Measurements from ENCODE around the gene ATCAY. TPM values are rescaled to one million over a fixed set of nuclear protein-coding genes. Genes with fewer than 3 reads are reported as not detected.

The ATCAY gene
- total RNA-seq, 1 experiment from 2014 or later = 0.26 TPM

DNA sequence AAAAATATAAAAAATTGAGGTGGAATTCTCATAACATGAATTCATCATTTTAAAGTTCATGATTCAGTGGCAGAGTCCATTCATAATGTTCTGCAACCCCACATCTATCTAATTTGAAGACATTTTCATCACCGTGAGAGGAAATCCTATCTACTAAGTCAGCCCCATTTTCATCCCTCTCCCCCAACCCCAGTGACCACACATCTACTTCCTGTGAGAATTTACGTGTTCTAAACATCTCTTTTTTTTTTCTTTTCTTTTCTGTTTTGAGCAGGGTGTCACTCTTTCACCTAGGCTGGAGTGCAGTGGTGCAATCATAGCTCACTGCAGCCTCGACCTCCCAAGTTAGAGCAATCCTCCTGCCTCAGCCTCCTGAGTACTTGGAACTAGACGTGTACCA, 17.5 kb downstream of the ATCAY start:
- Histone ChIP-seq H3K27ac (no peak overlapping the region), H3K4me3 (no peak overlapping the region), H3K4me1 (replicated peaks) (no peaks in the 10 kb centered on the region), H3K36me3 (no peaks in the 10 kb centered on the region), H3K9me3 (replicated peaks) (peaks cover 5% of the 10 kb centered on the region; the same call in 1 of the 2 replicates), H3K27me3 (replicated peaks) (peaks cover 9% of the 10 kb centered on the region; the same call in 1 of the 2 replicates)
- DNase-seq (ENCODE audit: low read depth in 1 of 2, low spot score in 2 of 2) = no peak

DNA sequence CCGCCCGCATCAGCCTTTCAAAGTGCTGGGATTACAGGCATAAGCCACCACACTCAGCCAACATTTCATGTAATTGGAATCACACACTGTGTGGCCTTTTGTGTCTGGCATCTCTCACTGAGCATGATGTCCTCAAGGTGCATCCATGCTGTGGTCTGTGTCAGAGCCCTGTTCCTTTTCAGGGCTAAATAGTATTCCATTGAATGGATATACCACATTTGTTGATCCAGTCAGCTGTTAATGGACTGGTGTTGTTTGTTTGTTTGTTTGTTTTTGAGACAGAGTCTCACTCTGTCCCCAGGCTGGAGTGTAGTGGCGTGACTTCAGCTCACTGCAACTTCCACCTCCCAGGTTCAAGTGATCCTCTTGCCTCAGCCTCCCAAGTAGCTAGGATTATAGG, 17.9 kb downstream of the ATCAY start:
- Histone ChIP-seq H3K4me1 (replicated peaks) (no peaks in the 10 kb centered on the region), H3K9me3 (replicated peaks) (peaks cover 5% of the 10 kb centered on the region; the same call in 1 of the 2 replicates), H3K27ac (no peak overlapping the region), H3K27me3 (replicated peaks) (peaks cover 9% of the 10 kb centered on the region; the same call in 1 of the 2 replicates), H3K4me3 (no peak overlapping the region), H3K36me3 (no peaks in the 10 kb centered on the region)
- no peak for DNase-seq (ENCODE audit: low read depth in 1 of 2, low spot score in 2 of 2)

DNA sequence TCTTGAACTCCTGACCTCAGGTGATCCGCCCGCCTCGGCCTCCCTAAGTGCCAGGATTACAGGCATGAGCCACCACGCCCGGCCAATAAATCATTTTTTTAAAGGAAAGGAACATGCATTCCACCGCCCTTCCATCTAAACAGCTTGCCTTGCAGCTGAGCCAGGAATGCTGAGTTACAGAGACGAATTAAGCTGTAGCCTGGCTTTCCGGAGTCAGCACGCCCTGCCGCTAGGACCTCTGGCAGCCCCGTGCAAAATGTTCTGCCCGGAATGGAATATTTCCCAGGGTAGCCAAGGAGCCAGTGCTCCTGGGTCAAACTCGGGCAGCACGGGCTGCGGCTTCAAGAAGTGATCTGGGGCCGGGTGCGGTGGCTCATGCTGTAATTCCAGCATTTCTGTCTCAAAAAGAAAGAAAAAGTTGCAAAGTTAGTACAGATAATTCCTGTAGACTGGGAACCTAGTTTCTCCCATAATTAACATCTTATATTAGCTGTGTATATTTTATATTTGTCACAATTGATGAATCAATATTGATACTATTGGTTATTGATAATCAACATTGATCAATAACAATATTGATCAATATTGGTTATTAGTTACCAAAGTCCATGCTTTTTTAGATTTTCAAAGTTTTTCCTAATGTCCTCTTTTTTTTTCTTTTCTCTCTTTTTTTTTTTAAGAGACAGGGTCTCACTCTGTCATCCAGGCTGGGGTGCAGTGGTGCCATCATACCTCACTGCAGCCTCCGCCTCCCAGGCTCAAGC, 19.2 kb downstream of the ATCAY start:
- no peaks in the 10 kb centered on the region for H3K36me3 ChIP-seq
- DNase-seq (ENCODE audit: low read depth in 1 of 2, low spot score in 2 of 2) = no peak
- H3K9me3 ChIP-seq (replicated peaks) = peaks cover 5% of the 10 kb centered on the region; the same call in 1 of the 2 replicates
- H3K27ac ChIP-seq = no peak overlapping the region
- peaks cover 9% of the 10 kb centered on the region for H3K27me3 ChIP-seq (replicated peaks)
- H3K4me3 ChIP-seq = no peak overlapping the region
- H3K4me1 ChIP-seq (replicated peaks) = no peaks in the 10 kb centered on the region

DNA sequence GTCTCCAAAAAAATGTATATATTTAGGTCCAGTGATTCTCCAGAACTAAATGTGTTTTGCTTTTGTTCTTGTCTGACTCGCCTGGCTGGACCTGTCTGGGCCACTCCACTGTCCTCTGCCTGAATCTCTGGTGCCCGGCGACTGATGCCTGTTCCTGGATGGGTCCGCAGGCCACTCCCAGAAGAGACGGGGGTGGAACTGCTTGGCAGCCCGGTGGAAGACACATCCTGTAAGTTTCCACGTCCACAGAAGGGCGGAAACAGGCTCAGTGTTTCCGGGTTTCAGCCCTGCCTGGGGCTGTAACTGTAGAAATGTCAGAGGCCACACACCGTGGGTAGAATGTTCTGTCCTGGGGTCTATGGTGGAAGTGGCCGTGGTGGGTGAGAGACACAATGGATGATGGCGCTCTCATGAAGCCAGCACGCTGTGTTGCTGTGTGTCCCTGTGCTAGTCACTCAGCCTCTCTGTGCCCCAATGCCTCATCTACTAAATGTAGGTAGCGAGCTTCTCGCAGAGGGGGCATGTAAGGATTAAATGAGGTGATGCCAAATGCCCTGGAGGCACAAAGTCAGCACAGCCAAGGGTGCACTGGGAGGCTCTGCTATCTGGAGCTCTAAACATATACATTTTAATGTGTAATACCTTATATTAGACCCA, 22.0 kb downstream of the ATCAY start:
- Histone ChIP-seq H3K4me1 (replicated peaks) (no peaks in the 10 kb centered on the region), H3K27ac (no peak overlapping the region), H3K4me3 (no peak overlapping the region), H3K9me3 (replicated peaks) (peaks cover 5% of the 10 kb centered on the region; the same call in 1 of the 2 replicates), H3K36me3 (no peaks in the 10 kb centered on the region), H3K27me3 (replicated peaks) (peaks cover 6% of the 10 kb centered on the region)
- DNase-seq (ENCODE audit: low read depth in 1 of 2, low spot score in 2 of 2) = no peak

DNA sequence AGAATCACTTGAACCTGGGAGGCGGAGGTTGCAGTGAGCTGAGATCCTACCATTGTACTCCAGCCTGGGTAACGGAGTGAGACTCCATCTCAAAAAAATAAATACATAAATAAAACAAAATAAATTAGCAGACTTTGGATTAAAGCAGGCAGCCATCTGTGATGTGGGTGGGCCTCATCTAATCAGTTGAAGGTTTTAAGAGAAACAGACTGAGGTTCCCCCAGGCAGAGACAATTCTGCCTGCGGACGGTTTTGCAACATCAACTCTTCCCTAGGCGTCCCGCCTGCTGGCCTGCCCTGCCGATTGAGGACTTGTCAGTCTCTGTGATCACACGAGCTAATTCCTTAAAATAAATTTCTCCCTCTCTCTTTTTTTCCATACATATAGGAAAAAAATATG, 23.7 kb downstream of the ATCAY start:
- Histone ChIP-seq H3K27ac (no peak overlapping the region), H3K4me1 (replicated peaks) (no peaks in the 10 kb centered on the region), H3K36me3 (no peaks in the 10 kb centered on the region), H3K4me3 (no peak overlapping the region), H3K9me3 (replicated peaks) (no peaks in the 10 kb centered on the region), H3K27me3 (replicated peaks) (peaks cover 6% of the 10 kb centered on the region)
- DNase-seq (ENCODE audit: low read depth in 1 of 2, low spot score in 2 of 2) = no peak

DNA sequence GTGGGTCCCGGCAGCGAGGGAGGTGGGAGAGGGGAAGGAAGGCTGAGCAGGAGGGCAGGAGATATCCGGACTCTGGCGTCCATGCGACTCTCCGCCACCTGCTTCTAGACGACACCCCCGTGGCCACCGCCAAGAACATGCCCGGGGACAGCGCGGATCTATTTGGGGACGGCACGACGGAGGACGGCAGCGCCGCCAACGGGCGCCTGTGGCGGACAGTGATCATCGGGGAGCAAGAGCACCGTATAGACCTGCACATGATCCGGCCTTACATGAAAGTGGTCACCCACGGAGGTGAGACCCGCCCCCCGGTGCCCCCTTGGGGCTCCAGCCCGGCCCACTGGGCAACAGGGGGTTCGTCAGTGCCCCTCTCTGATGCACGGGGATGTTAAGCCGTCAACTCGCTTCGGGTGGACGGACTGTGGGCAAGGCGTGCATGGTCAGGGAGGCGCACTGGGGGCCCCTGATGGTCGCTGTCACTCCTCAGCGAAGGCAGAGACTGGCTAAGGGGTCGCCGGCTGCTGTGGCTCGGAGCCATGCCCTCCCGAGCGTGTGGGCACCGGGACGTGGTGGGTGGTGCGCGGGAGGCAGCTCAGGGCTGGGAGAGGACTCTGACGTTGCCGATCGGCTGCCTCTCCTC, 27.3 kb downstream of the ATCAY start:
- no peaks in the 10 kb centered on the region for H3K4me1 ChIP-seq (replicated peaks)
- H3K27ac ChIP-seq = no peak overlapping the region
- 0 out of 2 replicates have a peak, but pooled peaks cover 8% of the 10 kb centered on the region for H3K9me3 ChIP-seq (replicated peaks)
- H3K4me3 ChIP-seq = no peak overlapping the region
- no peaks in the 10 kb centered on the region; the same call in 1 of the 2 replicates for H3K27me3 ChIP-seq (replicated peaks)
- no peaks in the 10 kb centered on the region for H3K36me3 ChIP-seq
- DNase-seq (ENCODE audit: low read depth in 1 of 2, low spot score in 2 of 2) = no peak

DNA sequence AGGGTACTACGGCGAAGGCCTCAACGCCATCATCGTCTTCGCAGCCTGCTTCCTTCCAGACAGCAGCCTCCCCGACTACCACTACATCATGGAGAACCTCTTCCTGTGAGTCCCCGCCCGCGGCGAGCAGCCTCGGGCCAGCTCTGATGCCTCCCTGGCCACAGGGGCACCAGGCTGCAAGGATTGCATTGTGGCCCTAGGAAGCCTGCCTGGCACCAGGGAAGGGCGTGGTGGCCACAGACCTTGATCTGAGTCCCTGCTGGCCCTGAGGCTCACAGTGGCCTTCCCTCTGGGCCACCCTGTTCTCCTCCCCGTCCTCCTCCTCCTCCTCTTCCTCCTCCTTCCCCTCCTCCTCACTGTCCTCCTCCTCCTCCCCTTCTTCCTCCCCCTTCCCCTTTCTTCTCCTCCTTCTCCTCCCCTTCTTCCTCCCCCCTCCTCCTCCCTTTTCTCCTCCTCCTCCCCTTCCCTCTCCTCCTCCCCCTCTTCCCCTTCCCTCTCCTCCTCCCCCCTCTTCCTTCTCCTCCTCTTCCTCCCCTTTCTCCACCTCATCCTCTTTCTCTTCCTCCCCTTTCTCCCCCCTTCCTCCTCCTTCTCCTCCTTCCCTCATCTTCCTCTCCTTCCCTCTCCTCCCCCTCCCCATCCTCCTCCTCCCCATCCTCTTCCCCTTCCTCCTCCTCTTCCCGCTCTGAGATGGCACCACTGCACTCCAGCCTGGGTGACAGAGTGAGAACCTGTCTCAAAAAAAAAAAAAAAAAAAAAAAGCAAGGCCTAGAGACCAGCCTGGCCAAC, 28.0 kb downstream of the ATCAY start:
- no peaks in the 10 kb centered on the region for H3K36me3 ChIP-seq
- H3K4me1 ChIP-seq (replicated peaks) = no peaks in the 10 kb centered on the region
- H3K27ac ChIP-seq = no peak overlapping the region
- H3K9me3 ChIP-seq (replicated peaks) = 0 out of 2 replicates have a peak, but pooled peaks cover 8% of the 10 kb centered on the region
- no peak for DNase-seq (ENCODE audit: low read depth in 1 of 2, low spot score in 2 of 2)
- no peaks in the 10 kb centered on the region; the same call in 1 of the 2 replicates for H3K27me3 ChIP-seq (replicated peaks)
- no peak overlapping the region for H3K4me3 ChIP-seq

DNA sequence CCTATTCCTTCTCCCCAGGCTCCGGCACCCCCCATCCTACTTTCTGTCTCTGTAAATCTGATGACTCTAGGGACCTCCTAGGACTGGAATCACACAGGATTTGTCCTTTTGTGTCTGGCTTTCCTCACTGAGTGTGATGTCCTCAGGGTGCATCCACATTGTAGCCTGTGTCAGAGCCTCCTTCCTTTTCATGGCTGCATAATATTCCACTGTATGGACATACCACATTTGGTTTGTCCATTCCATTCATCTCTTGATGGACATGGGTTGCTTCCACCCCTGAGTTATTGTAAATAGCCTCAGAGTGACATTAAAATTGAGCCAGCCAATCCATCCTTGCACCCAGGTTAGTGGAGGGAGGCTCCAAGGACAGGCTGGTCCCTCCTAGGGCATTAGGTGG, 29.6 kb downstream of the ATCAY start:
- Histone ChIP-seq H3K4me3 (no peak overlapping the region), H3K27me3 (replicated peaks) (no peaks in the 10 kb centered on the region), H3K4me1 (replicated peaks) (no peaks in the 10 kb centered on the region), H3K9me3 (replicated peaks) (0 out of 2 replicates have a peak, but pooled peaks cover 8% of the 10 kb centered on the region), H3K27ac (no peak overlapping the region), H3K36me3 (no peaks in the 10 kb centered on the region)
- DNase-seq (ENCODE audit: low read depth in 1 of 2, low spot score in 2 of 2) = no peak

DNA sequence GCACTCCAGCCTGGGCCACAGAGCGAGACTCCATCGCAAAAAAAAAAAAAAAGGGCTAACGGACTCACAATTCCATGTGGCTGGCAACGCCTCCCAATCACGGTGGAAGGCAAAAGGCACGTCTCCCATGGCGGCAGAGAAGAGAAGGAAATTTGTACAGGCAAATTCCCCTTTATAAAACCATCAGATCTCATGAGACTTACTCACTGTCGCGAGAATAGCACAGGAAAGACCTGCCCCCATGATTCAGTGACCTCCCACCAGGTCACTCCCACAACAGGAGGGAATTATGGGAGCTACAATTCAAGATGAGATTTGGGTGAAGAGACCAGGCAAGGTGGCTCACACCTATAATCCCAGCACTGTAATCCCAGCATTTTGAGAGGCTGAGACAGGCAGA, 33.7 kb downstream of the ATCAY start:
- Histone ChIP-seq H3K27ac (no peak overlapping the region), H3K27me3 (replicated peaks) (no peaks in the 10 kb centered on the region)

DNA sequence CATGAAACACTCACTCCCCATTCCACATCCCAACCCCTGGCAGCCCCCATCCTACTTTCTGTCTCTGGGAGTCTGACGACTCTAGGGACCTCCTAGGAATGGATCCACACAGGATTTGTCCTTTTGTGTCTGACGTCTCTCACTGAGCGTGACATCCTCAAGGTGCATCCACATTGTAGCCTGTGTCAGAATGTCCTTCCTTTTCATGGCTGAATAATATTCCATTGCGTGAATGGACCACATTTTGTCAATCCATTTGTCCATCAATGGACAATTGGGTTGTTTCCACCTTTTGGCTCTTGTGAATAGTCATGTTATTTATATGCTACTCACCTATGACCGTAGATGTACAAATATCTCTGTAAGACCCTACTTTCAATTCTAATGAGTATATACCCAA, 35.5 kb downstream of the ATCAY start:
- DNase-seq (ENCODE audit: low read depth in 1 of 2, low spot score in 2 of 2) = no peak
- Histone ChIP-seq H3K4me1 (replicated peaks) (no peaks in the 10 kb centered on the region), H3K27me3 (replicated peaks) (no peaks in the 10 kb centered on the region), H3K9me3 (replicated peaks) (0 out of 2 replicates have a peak, but pooled peaks cover 2% of the 10 kb centered on the region), H3K4me3 (no peak overlapping the region), H3K36me3 (no peaks in the 10 kb centered on the region), H3K27ac (no peak overlapping the region)

More for the DNA sequence above, 33.7 kb downstream of the ATCAY start:
- 0 out of 2 replicates have a peak, but pooled peaks cover 8% of the 10 kb centered on the region for H3K9me3 ChIP-seq (replicated peaks)
- no peaks in the 10 kb centered on the region for H3K36me3 ChIP-seq
- no peak overlapping the region for H3K4me3 ChIP-seq
- DNase-seq (ENCODE audit: low read depth in 1 of 2, low spot score in 2 of 2) = no peak
- H3K4me1 ChIP-seq (replicated peaks) = no peaks in the 10 kb centered on the region

DNA sequence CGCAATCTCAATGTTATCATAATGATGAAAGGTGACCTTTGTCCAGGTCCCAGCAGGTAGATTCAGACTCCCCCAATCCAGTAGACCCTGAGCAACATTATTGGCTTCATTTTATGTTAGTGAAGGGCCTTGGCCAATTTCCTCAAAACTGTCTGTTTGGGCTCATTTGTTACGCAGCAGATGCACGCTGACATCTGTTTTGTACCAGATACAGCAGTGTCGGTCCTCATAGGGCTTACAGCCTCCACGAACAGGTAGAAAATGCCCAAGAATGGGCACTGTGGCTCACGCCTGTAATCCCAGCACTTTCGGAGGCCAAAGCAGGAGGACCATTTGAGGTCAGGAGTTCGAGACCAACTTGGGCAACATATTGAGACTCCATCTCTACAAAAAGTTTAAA, 39.3 kb downstream of the ATCAY start:
- Histone ChIP-seq H3K4me1 (replicated peaks) (no peaks in the 10 kb centered on the region), H3K4me3 (no peak overlapping the region), H3K27me3 (replicated peaks) (no peaks in the 10 kb centered on the region), H3K9me3 (replicated peaks) (0 out of 2 replicates have a peak, but pooled peaks cover 6% of the 10 kb centered on the region), H3K36me3 (no peaks in the 10 kb centered on the region), H3K27ac (no peak overlapping the region)
- DNase-seq (ENCODE audit: low read depth in 1 of 2, low spot score in 2 of 2) = no peak

DNA sequence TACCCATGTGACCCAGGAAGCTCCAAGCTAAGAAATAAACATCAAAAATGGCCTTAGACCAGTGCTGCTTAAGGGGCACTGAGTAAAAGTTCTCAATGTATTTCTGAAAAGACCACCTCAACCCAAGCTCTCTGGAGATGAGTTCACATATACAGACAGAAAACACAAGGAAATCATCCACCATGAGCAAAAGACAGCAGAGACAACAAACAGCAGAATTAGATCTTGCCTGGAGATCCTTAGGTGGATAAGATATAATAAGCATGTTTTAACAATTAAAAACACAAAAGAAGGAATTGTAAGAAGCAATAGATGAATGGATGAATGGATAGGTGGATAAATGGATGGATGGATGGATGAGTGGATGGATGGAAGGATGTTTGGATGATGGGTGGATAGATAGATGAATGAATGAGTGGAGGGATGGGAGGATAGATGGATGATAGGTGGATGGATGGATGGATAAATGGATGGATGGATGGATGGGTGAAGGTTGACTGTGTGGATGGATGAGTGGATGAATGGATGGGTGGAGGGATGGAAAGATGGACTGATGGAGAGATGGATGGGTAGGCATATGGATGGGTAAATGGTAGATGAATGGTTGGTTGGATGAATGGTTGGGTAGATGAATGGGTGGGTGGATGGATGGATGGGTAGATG, 42.7 kb downstream of the ATCAY start:
- H3K27me3 ChIP-seq (replicated peaks) = no peaks in the 10 kb centered on the region
- H3K9me3 ChIP-seq (replicated peaks) = 0 out of 2 replicates have a peak, but pooled peaks cover 6% of the 10 kb centered on the region
- H3K4me3 ChIP-seq = no peak overlapping the region
- no peaks in the 10 kb centered on the region for H3K36me3 ChIP-seq
- H3K4me1 ChIP-seq (replicated peaks) = no peaks in the 10 kb centered on the region
- H3K27ac ChIP-seq = no peak overlapping the region
- no peak for DNase-seq (ENCODE audit: low read depth in 1 of 2, low spot score in 2 of 2)

DNA sequence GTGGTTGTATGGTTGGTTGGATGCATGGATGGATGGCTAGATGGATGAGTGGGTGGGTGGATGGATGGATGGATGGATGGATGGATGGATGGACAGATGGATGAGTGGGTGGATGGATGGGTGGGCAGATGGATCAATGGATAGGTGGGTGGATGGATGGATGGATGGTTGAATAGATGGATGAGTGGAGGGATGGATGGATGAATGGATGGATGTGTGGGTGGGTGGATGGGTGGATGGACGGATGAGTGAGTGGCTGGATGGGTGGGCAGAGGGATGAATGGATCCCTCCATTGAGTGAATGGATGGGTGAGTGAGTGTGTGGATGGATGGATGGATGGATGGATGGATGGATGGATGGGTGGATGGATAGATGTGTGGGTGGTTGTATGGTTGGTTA, 43.4 kb downstream of the ATCAY start:
- H3K4me1 ChIP-seq (replicated peaks) = no peaks in the 10 kb centered on the region
- H3K36me3 ChIP-seq = no peaks in the 10 kb centered on the region
- H3K27me3 ChIP-seq (replicated peaks) = no peaks in the 10 kb centered on the region
- DNase-seq (ENCODE audit: low read depth in 1 of 2, low spot score in 2 of 2) = no peak
- H3K9me3 ChIP-seq (replicated peaks) = 0 out of 2 replicates have a peak, but pooled peaks cover 6% of the 10 kb centered on the region
- no peak overlapping the region for H3K27ac ChIP-seq
- H3K4me3 ChIP-seq = no peak overlapping the region

All from SJSA1 (cell line).